CD4-positive, alpha-beta T cell (primary cell): ENCODE results near the gene NXN. TPM values are rescaled to one million over a fixed set of nuclear protein-coding genes. Genes with fewer than 3 reads are reported as not detected.

Source experiments
- ATAC-seq: fragments of 200-7000 bp; cut with Tn5 transposase; one replicate; pipeline ENCODE4 v1.10.0; 2022; ENCODE audit warnings: mild to moderate bottlenecking; ENCODE audit not compliant: poor library complexity
- CTCF ChIA-PET: fragments of 350-600 bp; sonication (Branson Sonifier 250); formaldehyde crosslinking; loops from one replicate; lab custom pipeline; 2021; ENCODE audit warnings: antibody characterized with exemption, inconsistent platforms; lab: Charles Lee
- POLR2A ChIA-PET: fragments of 350-600 bp; sonication (Branson Sonifier 250); formaldehyde crosslinking; loops from one replicate; lab custom pipeline; 2021; ENCODE audit warnings: antibody characterized with exemption, inconsistent platforms; lab: Charles Lee
- DNase-seq, 14 experiments: peaks; one replicate each; pipeline ENCODE4 v3.0.0-alpha.2; 2013 to 2020; ENCODE audit warnings: mixed read lengths in 2 of 14
- H3K27ac ChIP-seq, 2 donors: one replicate each; pipeline versions ENCODE4 v1.5.1 to v1.7.0; 2013; ENCODE audit warnings: low read length in 2 of 2, low read depth in 1 of 2, mild to moderate bottlenecking in 1 of 2
- H3K27me3 ChIP-seq, 2 experiments: 1 replicate in 1 of 2; 2 replicates in 1 of 2; pipeline versions ENCODE4 v1.6.1 to v1.7.0; 2013; ENCODE audit warnings: low read length in 2 of 2, control low read depth in 1 of 2, mild to moderate bottlenecking in 1 of 2, moderate library complexity in 1 of 2; ENCODE audit not compliant: insufficient read depth in 2 of 2, control insufficient read depth in 1 of 2
- H3K36me3 ChIP-seq: one replicate; pipeline ENCODE4 v1.6.1; 2013; ENCODE audit warnings: low read length, control low read depth; ENCODE audit not compliant: insufficient read depth
- H3K4me1 ChIP-seq: one replicate; pipeline ENCODE4 v1.6.1; 2013; ENCODE audit warnings: low read length, control low read depth; ENCODE audit not compliant: insufficient read depth
- H3K4me3 ChIP-seq: one replicate; pipeline ENCODE4 v1.5.1; 2013; ENCODE audit warnings: mild to moderate bottlenecking, low read length, moderate library complexity
- H3K9me3 ChIP-seq, 2 experiments: 1 replicate in 1 of 2; 2 replicates in 1 of 2; pipeline versions ENCODE4 v1.6.1 to v1.7.0; 2013; ENCODE audit warnings: low read length in 2 of 2, mild to moderate bottlenecking in 2 of 2, control low read depth in 1 of 2, moderate library complexity in 1 of 2; ENCODE audit not compliant: control insufficient read depth in 1 of 2, insufficient read depth in 1 of 2
- H3K27ac Mint-ChIP-seq: one replicate; pipeline ENCODE4 v1.8.0; 2020; ENCODE audit warnings: mixed read lengths
- H3K27me3 Mint-ChIP-seq: one replicate; pipeline ENCODE4 v1.8.0; 2021; ENCODE audit warnings: mixed read lengths
- H3K36me3 Mint-ChIP-seq: one replicate; pipeline ENCODE4 v1.8.0; 2021; ENCODE audit warnings: low read depth, mixed read lengths
- H3K4me1 Mint-ChIP-seq: one replicate; pipeline ENCODE4 v1.8.0; 2021; ENCODE audit warnings: low read depth, mixed read lengths
- H3K4me3 Mint-ChIP-seq: one replicate; pipeline ENCODE4 v1.8.0; 2020; ENCODE audit warnings: mild to moderate bottlenecking, mixed read lengths
- H3K9me3 Mint-ChIP-seq: one replicate; pipeline ENCODE4 v1.8.0; 2020; ENCODE audit warnings: mixed read lengths
- intact Hi-C, 2 experiments: fragments of 100-400 bp; cut with DNase I in 1 of 2; cut with micrococcal nuclease in 1 of 2; formaldehyde crosslinking; loops; one replicate each; pipeline versions ENCODE4 v1.15.1 to v1.9.0; 2023 to 2025; cut with DNase I, micrococcal nuclease
- total RNA-seq, 174 experiments: library from RNA in 2 of 174; stranded (reverse) in 2 of 174; gene quantifications; one replicate each; pipeline ENCODE4 v1.2.3 and lab custom pipeline; 2021 to 2026
- TF ChIP-seq, protein P1 (sequence below): fragments of 200-600 bp; IDR thresholded peaks from one replicate; pipeline ENCODE4 v1.8.0; 2022; ENCODE audit warnings: antibody characterized with exemption, mild to moderate bottlenecking

NXN gene
- total RNA-seq, 2 experiments from 2014 or later: 0.80 to 0.98 TPM

GRCh38 chr17:933312-934073, 46.1 kb downstream of the NXN start:
- H3K27ac ChIP-seq: no peak overlapping the region
- Mint-ChIP-seq H3K4me1 (no peaks in the 10 kb centered on the region), H3K27me3 (no peaks in the 10 kb centered on the region), H3K27ac (no peak overlapping the region), H3K36me3 (no peaks in the 10 kb centered on the region), H3K9me3 (no peaks in the 10 kb centered on the region), H3K4me3 (no peak overlapping the region)
- DNase-seq (no peak), ATAC-seq (no peak)
- ChIA-PET POLR2A (no interaction called here), CTCF (no interaction called here)
- no peaks in the 10 kb centered on the region for H3K9me3 ChIP-seq
- no peak overlapping the region for H3K4me3 ChIP-seq
- intact Hi-C loops: no loop called here
- peaks cover 0 to 3% of the 10 kb centered on the region in 2 experiments for H3K27me3 ChIP-seq
- TF ChIP-seq, protein P1, sequence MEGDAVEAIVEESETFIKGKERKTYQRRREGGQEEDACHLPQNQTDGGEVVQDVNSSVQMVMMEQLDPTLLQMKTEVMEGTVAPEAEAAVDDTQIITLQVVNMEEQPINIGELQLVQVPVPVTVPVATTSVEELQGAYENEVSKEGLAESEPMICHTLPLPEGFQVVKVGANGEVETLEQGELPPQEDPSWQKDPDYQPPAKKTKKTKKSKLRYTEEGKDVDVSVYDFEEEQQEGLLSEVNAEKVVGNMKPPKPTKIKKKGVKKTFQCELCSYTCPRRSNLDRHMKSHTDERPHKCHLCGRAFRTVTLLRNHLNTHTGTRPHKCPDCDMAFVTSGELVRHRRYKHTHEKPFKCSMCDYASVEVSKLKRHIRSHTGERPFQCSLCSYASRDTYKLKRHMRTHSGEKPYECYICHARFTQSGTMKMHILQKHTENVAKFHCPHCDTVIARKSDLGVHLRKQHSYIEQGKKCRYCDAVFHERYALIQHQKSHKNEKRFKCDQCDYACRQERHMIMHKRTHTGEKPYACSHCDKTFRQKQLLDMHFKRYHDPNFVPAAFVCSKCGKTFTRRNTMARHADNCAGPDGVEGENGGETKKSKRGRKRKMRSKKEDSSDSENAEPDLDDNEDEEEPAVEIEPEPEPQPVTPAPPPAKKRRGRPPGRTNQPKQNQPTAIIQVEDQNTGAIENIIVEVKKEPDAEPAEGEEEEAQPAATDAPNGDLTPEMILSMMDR: no peak
- H3K36me3 ChIP-seq: no peaks in the 10 kb centered on the region
- no peaks in the 10 kb centered on the region for H3K4me1 ChIP-seq

DNA sequence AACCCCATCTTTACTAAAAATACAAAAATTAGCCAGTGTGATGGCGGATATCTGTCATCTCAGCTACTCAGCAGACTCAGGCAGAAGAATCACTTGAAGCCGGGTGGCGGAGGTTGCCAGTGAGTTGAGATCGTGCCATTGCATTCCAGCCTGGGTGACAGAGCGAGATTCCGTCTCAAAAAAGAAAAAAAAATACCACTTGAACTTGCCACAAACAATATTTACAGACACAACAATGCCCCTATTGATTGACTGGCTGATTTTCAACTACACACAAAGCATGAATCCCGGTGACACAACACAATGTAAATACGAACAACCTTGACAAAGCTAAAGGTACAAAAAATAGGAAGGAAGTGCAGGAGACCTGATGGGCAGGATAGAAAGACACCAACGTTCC, 49.3 kb downstream of the NXN start:
- TF ChIP-seq, protein P1: no peak
- no peak for DNase-seq
- H3K4me3 Mint-ChIP-seq: no peak overlapping the region
- no peaks in the 10 kb centered on the region for H3K4me1 Mint-ChIP-seq
- H3K4me3 ChIP-seq: no peak overlapping the region
- H3K9me3 Mint-ChIP-seq: no peaks in the 10 kb centered on the region
- peaks cover 0 to 3% of the 10 kb centered on the region in 2 experiments for H3K27me3 ChIP-seq
- ATAC-seq: no peak
- no peaks in the 10 kb centered on the region for H3K36me3 Mint-ChIP-seq
- H3K27ac Mint-ChIP-seq: no peak overlapping the region
- peaks cover 12% of the 10 kb centered on the region for H3K27me3 Mint-ChIP-seq
- intact Hi-C loops: no loop called here
- POLR2A ChIA-PET: no interaction called here
- H3K27ac ChIP-seq: no peak overlapping the region
- CTCF ChIA-PET: no interaction called here
- H3K4me1 ChIP-seq: no peaks in the 10 kb centered on the region
- no peaks in the 10 kb centered on the region for H3K9me3 ChIP-seq
- no peaks in the 10 kb centered on the region for H3K36me3 ChIP-seq

- H3K4me1 ChIP-seq: no peaks in the 10 kb centered on the region
- intact Hi-C loops: no loop called here
- H3K27ac ChIP-seq: no peak overlapping the region
- H3K36me3 Mint-ChIP-seq: no peaks in the 10 kb centered on the region
- peaks cover 0 to 3% of the 10 kb centered on the region in 2 experiments for H3K27me3 ChIP-seq
- CTCF ChIA-PET: no interaction called here
- H3K9me3 Mint-ChIP-seq: no peaks in the 10 kb centered on the region
- no peaks in the 10 kb centered on the region for H3K36me3 ChIP-seq
- H3K27ac Mint-ChIP-seq: no peak overlapping the region
- H3K27me3 Mint-ChIP-seq: peaks cover 12% of the 10 kb centered on the region
- no peak overlapping the region for H3K4me3 ChIP-seq
- TF ChIP-seq, protein P1: no peak
- H3K9me3 ChIP-seq: no peaks in the 10 kb centered on the region
- no peak overlapping the region for H3K4me3 Mint-ChIP-seq
- no peaks in the 10 kb centered on the region for H3K4me1 Mint-ChIP-seq
- POLR2A ChIA-PET: no interaction called here
- ATAC-seq (no peak), DNase-seq (no peak)
These were observed 50.0 kb downstream of the NXN start for GRCh38 chr17:929586-929985.
